ENCODE results near the gene UTP20.

DNA sequence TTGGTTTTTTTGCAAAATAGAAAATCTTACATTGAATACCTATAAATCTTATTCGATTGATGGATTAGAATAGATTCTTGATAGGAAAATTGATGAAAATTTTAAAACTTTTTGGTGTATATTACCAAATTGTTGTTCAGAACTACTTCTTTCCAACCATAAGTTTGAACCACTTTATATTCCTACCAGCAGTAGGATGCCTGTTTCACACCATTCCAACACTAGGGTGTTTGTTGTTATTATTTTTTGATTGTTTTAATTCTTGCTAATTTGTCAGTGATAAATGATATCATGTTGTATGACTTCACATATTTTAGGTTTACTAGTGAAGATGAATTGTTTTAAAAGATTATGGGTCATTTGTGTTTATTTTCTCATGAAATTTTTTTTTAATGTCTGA, 43.4 kb downstream of the UTP20 start:
- no peak for TF ChIP-seq EZH2 (IDR thresholded peaks at IDR 0.05; ENCODE audit: insufficient read depth, poor library complexity, severe bottlenecking)
- no peak for TF ChIP-seq EZH2phosphoT487 (IDR thresholded peaks at IDR 0.05; ENCODE audit: insufficient read depth, low read depth)

Data from GM23248 (cell line).